GM12865 (cell line): ENCODE results near the gene MLLT6.

Source experiments
- DNase-seq: peaks from one replicate; pipeline ENCODE4 v3.0.0; 2010; ENCODE audit warnings: low read depth
- H3K4me3 ChIP-seq: 2 replicates; pipeline ENCODE4 v1.5.1; 2011; ENCODE audit warnings: mild to moderate bottlenecking, low read depth, low read length, control low read depth
- TF ChIP-seq, protein P1 (sequence below): IDR thresholded peaks from 2 replicates; pipeline ENCODE4 v1.5.1; 2011; ENCODE audit warnings: low read length, control low read depth, low read depth, inconsistent platforms; ENCODE audit not compliant: insufficient read depth; ENCODE audit errors: missing control alignments

MLLT6 gene

GRCh38 chr17:38729886-38730525, 24.9 kb downstream of the MLLT6 start, which contains the start of gene CISD3:
TSS of gene CISD3 (plus strand) at chr17:38730341. CDS start at chr17:38730359, 18 bp downstream.
- peak; percentile 95 for DNase-seq
- TF ChIP-seq, protein P1, sequence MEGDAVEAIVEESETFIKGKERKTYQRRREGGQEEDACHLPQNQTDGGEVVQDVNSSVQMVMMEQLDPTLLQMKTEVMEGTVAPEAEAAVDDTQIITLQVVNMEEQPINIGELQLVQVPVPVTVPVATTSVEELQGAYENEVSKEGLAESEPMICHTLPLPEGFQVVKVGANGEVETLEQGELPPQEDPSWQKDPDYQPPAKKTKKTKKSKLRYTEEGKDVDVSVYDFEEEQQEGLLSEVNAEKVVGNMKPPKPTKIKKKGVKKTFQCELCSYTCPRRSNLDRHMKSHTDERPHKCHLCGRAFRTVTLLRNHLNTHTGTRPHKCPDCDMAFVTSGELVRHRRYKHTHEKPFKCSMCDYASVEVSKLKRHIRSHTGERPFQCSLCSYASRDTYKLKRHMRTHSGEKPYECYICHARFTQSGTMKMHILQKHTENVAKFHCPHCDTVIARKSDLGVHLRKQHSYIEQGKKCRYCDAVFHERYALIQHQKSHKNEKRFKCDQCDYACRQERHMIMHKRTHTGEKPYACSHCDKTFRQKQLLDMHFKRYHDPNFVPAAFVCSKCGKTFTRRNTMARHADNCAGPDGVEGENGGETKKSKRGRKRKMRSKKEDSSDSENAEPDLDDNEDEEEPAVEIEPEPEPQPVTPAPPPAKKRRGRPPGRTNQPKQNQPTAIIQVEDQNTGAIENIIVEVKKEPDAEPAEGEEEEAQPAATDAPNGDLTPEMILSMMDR, result peak; percentile 73
- peak within 1 kb of the TSS; percentile 71 for H3K4me3 ChIP-seq

GRCh38 chr17:38730526-38731379, 25.7 kb downstream of the MLLT6 start:
- peak; percentile 41 for DNase-seq
- peak overlapping the region; percentile 71 for H3K4me3 ChIP-seq
- TF ChIP-seq, protein P1, result no peak

GRCh38 chr17:38731526-38732294, 26.6 kb downstream of the MLLT6 start:
- DNase-seq, result no peak
- TF ChIP-seq, protein P1, result no peak
- peak overlapping the region; percentile 71; the same call in 1 of the 2 replicates for H3K4me3 ChIP-seq

- TF ChIP-seq, protein P1, result no peak
- no peak for DNase-seq
- no peak overlapping the region for H3K4me3 ChIP-seq
Observed at GRCh38 chr17:38732376-38733281, 27.6 kb downstream of the MLLT6 start.

DNA sequence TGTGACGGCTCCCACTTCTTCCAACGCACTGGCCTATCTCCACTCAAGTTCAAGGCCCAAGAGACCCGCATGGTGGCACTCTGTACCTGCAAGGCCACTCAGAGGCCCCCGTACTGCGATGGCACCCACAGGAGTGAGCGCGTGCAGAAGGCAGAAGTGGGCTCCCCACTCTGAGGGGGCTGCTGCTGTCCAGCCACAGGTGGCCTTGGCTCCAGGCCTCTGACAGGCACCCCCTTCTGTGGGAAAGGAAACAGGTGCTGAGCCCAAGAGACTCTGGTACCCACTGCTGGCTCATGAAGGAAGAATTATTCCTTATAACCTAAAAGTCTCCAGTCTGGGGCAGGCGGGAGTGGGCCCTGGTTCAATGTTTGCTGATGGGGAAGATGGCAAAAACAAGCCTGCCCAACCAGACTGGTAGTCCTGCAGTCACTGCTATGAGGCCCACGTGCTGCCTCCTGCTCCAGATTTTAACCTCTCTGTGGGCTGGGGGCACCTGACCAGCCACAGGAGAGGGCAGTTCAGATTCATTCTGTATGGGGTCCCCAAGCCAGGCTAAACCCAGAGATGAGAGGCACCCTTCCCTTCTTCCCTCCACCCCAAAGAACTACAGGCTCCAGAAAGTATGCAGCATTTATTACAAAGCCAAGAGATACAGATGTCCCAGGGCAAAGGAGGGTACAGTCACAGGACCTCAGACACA, 28.4 kb downstream of the MLLT6 start:
- DNase-seq, result no peak
- no peak overlapping the region for H3K4me3 ChIP-seq

More for the DNA sequence above, 28.4 kb downstream of the MLLT6 start:
- TF ChIP-seq, protein P1, result no peak
